ENCODE data around the gene MBD2. TPM values are rescaled to one million over a fixed set of nuclear protein-coding genes. Genes with fewer than 3 reads are reported as not detected.

The MBD2 gene
- total and polyA plus RNA-seq, 2 donors (not counting 1 experiment from before 2014, with no cell fraction given) = 53.0 to 134 TPM

GRCh38 chr18:54116541-54117257, 107.8 kb downstream of the MBD2 start:
- no peaks in the 10 kb centered on the region for H3K9me3 ChIP-seq (ENCODE audit: control extremely low read depth in 1 of 3, control insufficient read depth in 2 of 3, insufficient read depth in 1 of 3, low read length in 2 of 3)
- H2AFZ ChIP-seq (ENCODE audit: insufficient read depth, low read depth, low read length, poor library complexity, severe bottlenecking) = no peak overlapping the region
- H3K9ac ChIP-seq (ENCODE audit: low read length) = no peak overlapping the region
- H3K9me3 Mint-ChIP-seq (ENCODE audit: insufficient read depth) = no peaks in the 10 kb centered on the region
- peaks cover 27% of the 10 kb centered on the region for H3K27me3 Mint-ChIP-seq
- no peak overlapping the region for H3K4me3 ChIP-seq (ENCODE audit: control extremely low read depth in 1 of 5, extremely low read depth in 1 of 5, insufficient read depth in 1 of 5, low read depth in 2 of 5, low read length in 4 of 5)
- H3K27ac Mint-ChIP-seq = no peak overlapping the region
- H3K4me3 Mint-ChIP-seq = no peak overlapping the region
- no peaks in the 10 kb centered on the region for H3K36me3 ChIP-seq (replicated peaks in 1 of 2; ENCODE audit: control extremely low read depth in 1 of 2, control insufficient read depth in 1 of 2, extremely low read depth in 1 of 2, insufficient read depth in 2 of 2, low read length in 1 of 2)
- intact Hi-C loops (cut with micrococcal nuclease) = no loop called here
- H3K4me2 ChIP-seq (replicated peaks; ENCODE audit: low read depth, low read length, poor library complexity, severe bottlenecking) = no peak overlapping the region
- no peaks in the 10 kb centered on the region for H3K79me2 ChIP-seq (ENCODE audit: control insufficient read depth, insufficient read depth, low read length)
- H3K4me1 Mint-ChIP-seq = peaks cover 2% of the 10 kb centered on the region
- ChIA-PET POLR2A (no interaction called here), CTCF (interaction anchor here (0.9 to 2.1 kb wide), 2 partner anchors 8 to 11 kb away, joined by 6 to 7 read pairs; no protein-coding TSS in a partner anchor)
- peaks cover 4 to 5% of the 10 kb centered on the region in 2 donors for H3K4me1 ChIP-seq (ENCODE audit: control insufficient read depth in 2 of 2, insufficient read depth in 2 of 2, low read length in 2 of 2)
- H3K27ac ChIP-seq (ENCODE audit: low read length in 2 of 2) = no peak overlapping the region
- no CpG with 5 or more reads among the region's 3 CpGs for WGBS (ENCODE audit: insufficient coverage)
- DNase-seq (no peak), ATAC-seq (ENCODE audit: low read depth) (no peak)
- TF ChIP-seq, protein P1, sequence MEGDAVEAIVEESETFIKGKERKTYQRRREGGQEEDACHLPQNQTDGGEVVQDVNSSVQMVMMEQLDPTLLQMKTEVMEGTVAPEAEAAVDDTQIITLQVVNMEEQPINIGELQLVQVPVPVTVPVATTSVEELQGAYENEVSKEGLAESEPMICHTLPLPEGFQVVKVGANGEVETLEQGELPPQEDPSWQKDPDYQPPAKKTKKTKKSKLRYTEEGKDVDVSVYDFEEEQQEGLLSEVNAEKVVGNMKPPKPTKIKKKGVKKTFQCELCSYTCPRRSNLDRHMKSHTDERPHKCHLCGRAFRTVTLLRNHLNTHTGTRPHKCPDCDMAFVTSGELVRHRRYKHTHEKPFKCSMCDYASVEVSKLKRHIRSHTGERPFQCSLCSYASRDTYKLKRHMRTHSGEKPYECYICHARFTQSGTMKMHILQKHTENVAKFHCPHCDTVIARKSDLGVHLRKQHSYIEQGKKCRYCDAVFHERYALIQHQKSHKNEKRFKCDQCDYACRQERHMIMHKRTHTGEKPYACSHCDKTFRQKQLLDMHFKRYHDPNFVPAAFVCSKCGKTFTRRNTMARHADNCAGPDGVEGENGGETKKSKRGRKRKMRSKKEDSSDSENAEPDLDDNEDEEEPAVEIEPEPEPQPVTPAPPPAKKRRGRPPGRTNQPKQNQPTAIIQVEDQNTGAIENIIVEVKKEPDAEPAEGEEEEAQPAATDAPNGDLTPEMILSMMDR (IDR thresholded peaks at IDR 0.05) = no peak
- TF ChIP-seq EZH2 (IDR thresholded peaks at IDR 0.05; ENCODE audit: borderline replicate concordance, insufficient read depth, low read depth, low read length, poor library complexity, severe bottlenecking) = no peak
- no peaks in the 10 kb centered on the region for H4K20me1 ChIP-seq (ENCODE audit: control insufficient read depth, insufficient read depth, low read length, poor library complexity, severe bottlenecking)
- peaks cover 0 to 5% (median 0%) of the 10 kb centered on the region in 4 experiments for H3K27me3 ChIP-seq (replicated peaks in 1 of 4; ENCODE audit: control extremely low read depth in 1 of 4, control insufficient read depth in 3 of 4, insufficient read depth in 4 of 4, low read length in 3 of 4)

- Histone ChIP-seq H3K27ac (ENCODE audit: low read length in 2 of 2) (no peak overlapping the region), H3K36me3 (replicated peaks in 1 of 2; ENCODE audit: control extremely low read depth in 1 of 2, control insufficient read depth in 1 of 2, extremely low read depth in 1 of 2, insufficient read depth in 2 of 2, low read length in 1 of 2) (no peaks in the 10 kb centered on the region), H3K9me3 (ENCODE audit: control extremely low read depth in 1 of 3, control insufficient read depth in 2 of 3, insufficient read depth in 1 of 3, low read length in 2 of 3) (no peaks in the 10 kb centered on the region), H3K9ac (ENCODE audit: low read length) (no peak overlapping the region), H3K27me3 (replicated peaks in 1 of 4; ENCODE audit: control extremely low read depth in 1 of 4, control insufficient read depth in 3 of 4, insufficient read depth in 4 of 4, low read length in 3 of 4) (peaks cover 0 to 5% (median 0%) of the 10 kb centered on the region in 4 experiments), H2AFZ (ENCODE audit: insufficient read depth, low read depth, low read length, poor library complexity, severe bottlenecking) (no peak overlapping the region), H4K20me1 (ENCODE audit: control insufficient read depth, insufficient read depth, low read length, poor library complexity, severe bottlenecking) (no peaks in the 10 kb centered on the region), H3K79me2 (ENCODE audit: control insufficient read depth, insufficient read depth, low read length) (no peaks in the 10 kb centered on the region), H3K4me1 (ENCODE audit: control insufficient read depth in 2 of 2, insufficient read depth in 2 of 2, low read length in 2 of 2) (no peaks in the 10 kb centered on the region), H3K4me2 (replicated peaks; ENCODE audit: low read depth, low read length, poor library complexity, severe bottlenecking) (no peak overlapping the region), H3K4me3 (ENCODE audit: control extremely low read depth in 1 of 5, extremely low read depth in 1 of 5, insufficient read depth in 1 of 5, low read depth in 2 of 5, low read length in 4 of 5) (no peak overlapping the region)
- H3K9me3 Mint-ChIP-seq (ENCODE audit: insufficient read depth) = no peaks in the 10 kb centered on the region
- TF ChIP-seq, protein P1 (IDR thresholded peaks at IDR 0.05) = no peak
- TF ChIP-seq EZH2 (IDR thresholded peaks at IDR 0.05; ENCODE audit: borderline replicate concordance, insufficient read depth, low read depth, low read length, poor library complexity, severe bottlenecking) = no peak
- no CpG with 5 or more reads among the region's 1 CpG for WGBS (ENCODE audit: insufficient coverage)
- CTCF ChIA-PET = interaction anchor here (1.4 kb wide), 1 partner anchor 13 kb away, joined by 4 read pairs; no protein-coding TSS in a partner anchor
- intact Hi-C loops (cut with micrococcal nuclease) = no loop called here
- H3K27ac Mint-ChIP-seq = no peak overlapping the region
- DNase-seq (no peak), ATAC-seq (ENCODE audit: low read depth) (no peak)
- POLR2A ChIA-PET = no interaction called here
- no peak overlapping the region for H3K4me3 Mint-ChIP-seq
- H3K27me3 Mint-ChIP-seq = peaks cover 28% of the 10 kb centered on the region
- H3K4me1 Mint-ChIP-seq = no peaks in the 10 kb centered on the region
These were observed 112.1 kb downstream of the MBD2 start for GRCh38 chr18:54112356-54112755.
